ENCODE results near the gene MRO. TPM values are rescaled to one million over a fixed set of nuclear protein-coding genes. Genes with fewer than 3 reads are reported as not detected.

The MRO gene
- total and polyA plus RNA-seq, 2 of the 8 experiments (the other 6 are each of a cell fraction or from before 2014, with no cell fraction given), result 0.65 to 1.0 TPM

DNA sequence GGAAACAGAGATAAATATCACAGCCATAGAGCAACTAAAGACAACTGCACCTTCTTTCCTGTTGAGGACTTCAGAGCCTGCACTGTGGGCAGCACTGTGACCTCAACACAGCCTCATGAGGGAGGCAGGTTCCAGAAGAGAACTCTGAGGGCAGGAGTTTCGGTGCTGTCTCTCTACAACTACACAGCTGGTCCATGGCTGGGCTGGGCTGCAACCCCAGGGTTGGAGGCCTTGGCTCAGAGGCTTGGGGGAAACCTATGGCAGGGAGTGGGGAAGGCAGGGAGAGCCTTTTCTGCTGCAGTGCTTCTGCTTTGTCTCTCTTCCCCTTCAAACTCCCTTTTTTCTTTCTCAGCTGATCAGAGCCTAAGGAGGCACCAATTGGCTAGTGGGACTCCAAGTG is 66.5 kb downstream of the MRO start (continued):
- TF ChIP-seq, protein P1, sequence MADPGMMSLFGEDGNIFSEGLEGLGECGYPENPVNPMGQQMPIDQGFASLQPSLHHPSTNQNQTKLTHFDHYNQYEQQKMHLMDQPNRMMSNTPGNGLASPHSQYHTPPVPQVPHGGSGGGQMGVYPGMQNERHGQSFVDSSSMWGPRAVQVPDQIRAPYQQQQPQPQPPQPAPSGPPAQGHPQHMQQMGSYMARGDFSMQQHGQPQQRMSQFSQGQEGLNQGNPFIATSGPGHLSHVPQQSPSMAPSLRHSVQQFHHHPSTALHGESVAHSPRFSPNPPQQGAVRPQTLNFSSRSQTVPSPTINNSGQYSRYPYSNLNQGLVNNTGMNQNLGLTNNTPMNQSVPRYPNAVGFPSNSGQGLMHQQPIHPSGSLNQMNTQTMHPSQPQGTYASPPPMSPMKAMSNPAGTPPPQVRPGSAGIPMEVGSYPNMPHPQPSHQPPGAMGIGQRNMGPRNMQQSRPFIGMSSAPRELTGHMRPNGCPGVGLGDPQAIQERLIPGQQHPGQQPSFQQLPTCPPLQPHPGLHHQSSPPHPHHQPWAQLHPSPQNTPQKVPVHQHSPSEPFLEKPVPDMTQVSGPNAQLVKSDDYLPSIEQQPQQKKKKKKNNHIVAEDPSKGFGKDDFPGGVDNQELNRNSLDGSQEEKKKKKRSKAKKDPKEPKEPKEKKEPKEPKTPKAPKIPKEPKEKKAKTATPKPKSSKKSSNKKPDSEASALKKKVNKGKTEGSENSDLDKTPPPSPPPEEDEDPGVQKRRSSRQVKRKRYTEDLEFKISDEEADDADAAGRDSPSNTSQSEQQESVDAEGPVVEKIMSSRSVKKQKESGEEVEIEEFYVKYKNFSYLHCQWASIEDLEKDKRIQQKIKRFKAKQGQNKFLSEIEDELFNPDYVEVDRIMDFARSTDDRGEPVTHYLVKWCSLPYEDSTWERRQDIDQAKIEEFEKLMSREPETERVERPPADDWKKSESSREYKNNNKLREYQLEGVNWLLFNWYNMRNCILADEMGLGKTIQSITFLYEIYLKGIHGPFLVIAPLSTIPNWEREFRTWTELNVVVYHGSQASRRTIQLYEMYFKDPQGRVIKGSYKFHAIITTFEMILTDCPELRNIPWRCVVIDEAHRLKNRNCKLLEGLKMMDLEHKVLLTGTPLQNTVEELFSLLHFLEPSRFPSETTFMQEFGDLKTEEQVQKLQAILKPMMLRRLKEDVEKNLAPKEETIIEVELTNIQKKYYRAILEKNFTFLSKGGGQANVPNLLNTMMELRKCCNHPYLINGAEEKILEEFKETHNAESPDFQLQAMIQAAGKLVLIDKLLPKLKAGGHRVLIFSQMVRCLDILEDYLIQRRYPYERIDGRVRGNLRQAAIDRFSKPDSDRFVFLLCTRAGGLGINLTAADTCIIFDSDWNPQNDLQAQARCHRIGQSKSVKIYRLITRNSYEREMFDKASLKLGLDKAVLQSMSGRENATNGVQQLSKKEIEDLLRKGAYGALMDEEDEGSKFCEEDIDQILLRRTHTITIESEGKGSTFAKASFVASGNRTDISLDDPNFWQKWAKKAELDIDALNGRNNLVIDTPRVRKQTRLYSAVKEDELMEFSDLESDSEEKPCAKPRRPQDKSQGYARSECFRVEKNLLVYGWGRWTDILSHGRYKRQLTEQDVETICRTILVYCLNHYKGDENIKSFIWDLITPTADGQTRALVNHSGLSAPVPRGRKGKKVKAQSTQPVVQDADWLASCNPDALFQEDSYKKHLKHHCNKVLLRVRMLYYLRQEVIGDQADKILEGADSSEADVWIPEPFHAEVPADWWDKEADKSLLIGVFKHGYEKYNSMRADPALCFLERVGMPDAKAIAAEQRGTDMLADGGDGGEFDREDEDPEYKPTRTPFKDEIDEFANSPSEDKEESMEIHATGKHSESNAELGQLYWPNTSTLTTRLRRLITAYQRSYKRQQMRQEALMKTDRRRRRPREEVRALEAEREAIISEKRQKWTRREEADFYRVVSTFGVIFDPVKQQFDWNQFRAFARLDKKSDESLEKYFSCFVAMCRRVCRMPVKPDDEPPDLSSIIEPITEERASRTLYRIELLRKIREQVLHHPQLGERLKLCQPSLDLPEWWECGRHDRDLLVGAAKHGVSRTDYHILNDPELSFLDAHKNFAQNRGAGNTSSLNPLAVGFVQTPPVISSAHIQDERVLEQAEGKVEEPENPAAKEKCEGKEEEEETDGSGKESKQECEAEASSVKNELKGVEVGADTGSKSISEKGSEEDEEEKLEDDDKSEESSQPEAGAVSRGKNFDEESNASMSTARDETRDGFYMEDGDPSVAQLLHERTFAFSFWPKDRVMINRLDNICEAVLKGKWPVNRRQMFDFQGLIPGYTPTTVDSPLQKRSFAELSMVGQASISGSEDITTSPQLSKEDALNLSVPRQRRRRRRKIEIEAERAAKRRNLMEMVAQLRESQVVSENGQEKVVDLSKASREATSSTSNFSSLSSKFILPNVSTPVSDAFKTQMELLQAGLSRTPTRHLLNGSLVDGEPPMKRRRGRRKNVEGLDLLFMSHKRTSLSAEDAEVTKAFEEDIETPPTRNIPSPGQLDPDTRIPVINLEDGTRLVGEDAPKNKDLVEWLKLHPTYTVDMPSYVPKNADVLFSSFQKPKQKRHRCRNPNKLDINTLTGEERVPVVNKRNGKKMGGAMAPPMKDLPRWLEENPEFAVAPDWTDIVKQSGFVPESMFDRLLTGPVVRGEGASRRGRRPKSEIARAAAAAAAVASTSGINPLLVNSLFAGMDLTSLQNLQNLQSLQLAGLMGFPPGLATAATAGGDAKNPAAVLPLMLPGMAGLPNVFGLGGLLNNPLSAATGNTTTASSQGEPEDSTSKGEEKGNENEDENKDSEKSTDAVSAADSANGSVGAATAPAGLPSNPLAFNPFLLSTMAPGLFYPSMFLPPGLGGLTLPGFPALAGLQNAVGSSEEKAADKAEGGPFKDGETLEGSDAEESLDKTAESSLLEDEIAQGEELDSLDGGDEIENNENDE (IDR thresholded peaks at IDR 0.05; ENCODE audit: insufficient replicate concordance, low read length), result no peak
- TF ChIP-seq RAD21 (IDR thresholded peaks at IDR 0.05 in 1 of 2, conservative IDR thresholded peaks at IDR 0.05 in 1 of 2; ENCODE audit: low read depth in 2 of 2, low read length in 2 of 2) (no peak), RNF2 (IDR thresholded peaks at IDR 0.05; ENCODE audit: borderline replicate concordance, low read depth, low read length, missing control alignments, poor library complexity, severe bottlenecking) (no peak)
